IMR-90 (cell line): ENCODE results near the gene PARD3. TPM values are rescaled to one million over a fixed set of nuclear protein-coding genes. Genes with fewer than 3 reads are reported as not detected.

Experiments
- ATAC-seq: fragments of 200-7000 bp; cut with Tn5 transposase; 2 replicates; pipeline ENCODE4 v1.9.1; 2020; ENCODE audit warnings: low read depth, mild to moderate bottlenecking, moderate library complexity
- BruUV-seq: library from RNA; stranded (reverse); fragments of 400-500 nt; replicated peaks from 2 replicates; lab custom pipeline; 2021; lab: Mats Ljungman, UMichigan
- CTCF ChIA-PET: fragments of 300-600 bp; formaldehyde crosslinking; extraction: SDS; loops from one replicate; lab custom pipeline; 2021; ENCODE audit warnings: antibody characterized with exemption; lab: Yijun Ruan, JAX
- POLR2A ChIA-PET: fragments of 300-600 bp; sonication (Branson Sonifier 250); formaldehyde crosslinking; loops from one replicate; lab custom pipeline; 2022; ENCODE audit warnings: antibody characterized with exemption; ENCODE audit not compliant: unreplicated experiment; lab: Charles Lee
- DNase-seq: peaks from one replicate; pipeline ENCODE4 v3.0.0; 2013
- H2AFZ ChIP-seq: replicated peaks from 2 replicates; pipeline ENCODE3; 2013; ENCODE audit warnings: low read length, mild to moderate bottlenecking; ENCODE audit not compliant: poor library complexity
- H2AK5ac ChIP-seq: 2 replicates; pipeline ENCODE4 v1.6.1; 2013; ENCODE audit warnings: low read depth, low read length, inconsistent platforms
- H2AK9ac ChIP-seq: replicated peaks from 2 replicates; pipeline ENCODE3; 2013; ENCODE audit warnings: mild to moderate bottlenecking, low read depth, low read length, moderate library complexity; ENCODE audit not compliant: poor library complexity
- H2BK120ac ChIP-seq: 2 replicates; pipeline ENCODE4 v1.6.1; 2013; ENCODE audit warnings: low read depth, low read length, inconsistent platforms
- H2BK15ac ChIP-seq: 3 replicates; pipeline ENCODE4 v1.6.1; 2013; ENCODE audit warnings: low read depth, low read length, inconsistent platforms
- H2BK20ac ChIP-seq: 2 replicates; pipeline ENCODE4 v1.6.1; 2013; ENCODE audit warnings: low read depth, mild to moderate bottlenecking, inconsistent platforms, low read length, moderate library complexity
- H2BK5ac ChIP-seq: 2 replicates; pipeline ENCODE4 v1.6.1; 2013; ENCODE audit warnings: mild to moderate bottlenecking, low read depth, low read length, inconsistent platforms; ENCODE audit not compliant: poor library complexity, severe bottlenecking
- H3K14ac ChIP-seq: replicated peaks from 2 replicates; pipeline ENCODE4 v1.6.1; 2013; ENCODE audit warnings: low read depth, low read length, inconsistent platforms
- H3K18ac ChIP-seq: 2 replicates; pipeline ENCODE4 v1.6.1; 2013; ENCODE audit warnings: low read depth, low read length, control low read depth
- H3K23ac ChIP-seq: 2 replicates; pipeline ENCODE4 v1.6.1; 2013; ENCODE audit warnings: low read depth, low read length, inconsistent platforms
- H3K27ac ChIP-seq: 2 replicates; pipeline ENCODE4 v1.5.1; 2013; ENCODE audit warnings: mild to moderate bottlenecking, control low read depth, low read length; ENCODE audit not compliant: insufficient read depth
- H3K27me3 ChIP-seq: 2 replicates; pipeline ENCODE4 v1.6.1; 2013; ENCODE audit warnings: low read length; ENCODE audit not compliant: control insufficient read depth, insufficient read depth
- H3K36me3 ChIP-seq: 2 replicates; pipeline ENCODE4 v1.6.1; 2013; ENCODE audit warnings: low read length, mixed read lengths; ENCODE audit not compliant: control insufficient read depth, insufficient read depth
- H3K4ac ChIP-seq: 2 replicates; pipeline ENCODE4 v1.6.1; 2013; ENCODE audit warnings: low read depth, low read length, inconsistent platforms
- H3K4me1 ChIP-seq: 2 replicates; pipeline ENCODE4 v1.6.1; 2013; ENCODE audit warnings: low read length, mixed read lengths; ENCODE audit not compliant: control insufficient read depth, insufficient read depth
- H3K4me2 ChIP-seq: 2 replicates; pipeline ENCODE4 v1.6.1; 2013; ENCODE audit warnings: low read depth, mild to moderate bottlenecking, control low read depth, low read length, moderate library complexity
- H3K4me3 ChIP-seq: 2 replicates; pipeline ENCODE4 v1.5.1; 2013; ENCODE audit warnings: low read depth, mild to moderate bottlenecking, control low read depth, low read length, moderate library complexity; ENCODE audit not compliant: insufficient read depth
- H3K56ac ChIP-seq: 2 replicates; pipeline ENCODE4 v1.6.1; 2013; ENCODE audit warnings: low read length, inconsistent platforms; ENCODE audit not compliant: insufficient read depth; ENCODE audit errors: extremely low read depth
- H3K79me1 ChIP-seq, 2 experiments: 2 replicates each; pipeline ENCODE4 v1.6.1; 2013; ENCODE audit warnings: low read length in 2 of 2, inconsistent platforms in 1 of 2, low read depth in 1 of 2
- H3K9ac ChIP-seq: 2 replicates; pipeline ENCODE4 v1.6.1; 2013; ENCODE audit warnings: low read depth, low read length, control low read depth
- H3K9me1 ChIP-seq: 2 replicates; pipeline ENCODE4 v1.6.1; 2013; ENCODE audit warnings: low read length, inconsistent platforms; ENCODE audit not compliant: insufficient read depth
- H3K9me3 ChIP-seq: 2 replicates; pipeline ENCODE4 v1.6.1; 2013; ENCODE audit warnings: low read length; ENCODE audit not compliant: control insufficient read depth, insufficient read depth
- H4K20me1 ChIP-seq: 2 replicates; pipeline ENCODE4 v1.6.1; 2013; ENCODE audit warnings: low read length, inconsistent platforms; ENCODE audit not compliant: insufficient read depth
- H4K5ac ChIP-seq: 2 replicates; pipeline ENCODE4 v1.6.1; 2013; ENCODE audit warnings: mild to moderate bottlenecking, low read depth, low read length, control low read depth
- H4K8ac ChIP-seq, 2 experiments: 2 replicates each; pipeline ENCODE4 v1.6.1; 2013; ENCODE audit warnings: low read depth in 2 of 2, low read length in 2 of 2, control low read depth in 1 of 2, inconsistent platforms in 1 of 2
- H4K91ac ChIP-seq: 2 replicates; pipeline ENCODE4 v1.6.1; 2013; ENCODE audit warnings: low read depth, low read length, inconsistent platforms; ENCODE audit not compliant: insufficient read depth
- BHLHE40 ChIP-seq: fragments of 150-350 bp; IDR thresholded peaks from 2 replicates; pipeline ENCODE4 v1.6.1; 2016; ENCODE audit warnings: mild to moderate bottlenecking, low read depth, low read length
- CHD1 ChIP-seq: IDR thresholded peaks from 2 replicates; pipeline ENCODE4 v1.6.1; 2012; ENCODE audit warnings: low read depth, low read length, improper control_type of control experiment
- FOS ChIP-seq: fragments of 150-350 bp; IDR thresholded peaks from 2 replicates; pipeline ENCODE4 v1.6.1; 2016; ENCODE audit warnings: low read depth, low read length
- MAFK ChIP-seq: IDR thresholded peaks from 2 replicates; pipeline ENCODE4 v1.6.1; 2012; ENCODE audit warnings: low read depth, low read length, improper control_type of control experiment
- MAZ ChIP-seq: IDR thresholded peaks from 2 replicates; pipeline ENCODE4 v1.6.1; 2012; ENCODE audit warnings: low read depth, mild to moderate bottlenecking, low read length, improper control_type of control experiment, moderate library complexity, borderline replicate concordance
- MXI1 ChIP-seq: IDR thresholded peaks from 2 replicates; pipeline ENCODE4 v1.6.1; 2012; ENCODE audit warnings: low read depth, mild to moderate bottlenecking, low read length, moderate library complexity, borderline replicate concordance
- NFE2L2 ChIP-seq: fragments of 150-350 bp; IDR thresholded peaks from 2 replicates; pipeline ENCODE4 v1.6.1; 2016; ENCODE audit warnings: low read depth, mild to moderate bottlenecking, low read length
- POLR2A ChIP-seq: IDR thresholded peaks from 2 replicates; pipeline ENCODE4 v1.6.1; 2012; ENCODE audit warnings: mild to moderate bottlenecking, low read depth, low read length
- RAD21 ChIP-seq: IDR thresholded peaks from 2 replicates; pipeline ENCODE4 v1.6.1; 2012; ENCODE audit warnings: low read length, improper control_type of control experiment
- RCOR1 ChIP-seq: IDR thresholded peaks from 2 replicates; pipeline ENCODE4 v1.6.1; 2012; ENCODE audit warnings: mild to moderate bottlenecking, low read length, improper control_type of control experiment; ENCODE audit not compliant: insufficient replicate concordance
- SMC3 ChIP-seq: fragments of 150-350 bp; IDR thresholded peaks from 2 replicates; pipeline ENCODE4 v1.6.1; 2016; ENCODE audit warnings: low read depth, mild to moderate bottlenecking, antibody characterized with exemption, low read length, moderate library complexity
- WGBS, 2 experiments: methylation state at CpG; one replicate each; pipeline versions ENCODE4 v1.1.5 to v1.1.7; 2013; ENCODE audit warnings: missing lambda C conversion rate in 2 of 2; ENCODE audit not compliant: insufficient read length in 1 of 2; ENCODE audit errors: extremely low coverage in 2 of 2; 5-methylcytosine and 5-hydroxymethylcytosine counted together
- dilution Hi-C: fragments of 300-500 bp; cut with HindIII; formaldehyde crosslinking; loops from one replicate; pipeline ENCODE4 v1.14.3; 2018; ENCODE audit warnings: low sequenced_read_pairs; ENCODE audit not compliant: unreplicated experiment
- in situ Hi-C: fragments of 300-500 bp; cut with MboI; formaldehyde crosslinking; loops from 3 replicates; pipeline ENCODE4 v1.14.3; 2019; ENCODE audit warnings: low sequenced_read_pairs, inconsistent platforms, mixed read lengths
- intact Hi-C: fragments of 100-400 bp; cut with micrococcal nuclease; formaldehyde crosslinking; loops from 2 replicates; pipeline ENCODE4 v1.10.0; 2022
- polyA plus RNA-seq, 3 experiments: library from polyadenylated mRNA; depleted of rRNA; stranded (reverse); fragments of >200 nt; gene quantifications; 2 replicates each; pipeline ENCODE4 v1.2.3, GENCODE V29; 2012; ENCODE audit warnings: low replicate concordance in 1 of 3
- total RNA-seq: library from RNA; depleted of rRNA; stranded (reverse); fragments of >200 nt; gene quantifications from 2 replicates; pipeline ENCODE4 v1.2.3, GENCODE V29; 2012
- TF ChIP-seq, protein P1 (sequence below): fragments of 150-350 bp; IDR thresholded peaks from 2 replicates; pipeline ENCODE4 v1.6.1; 2016; ENCODE audit warnings: low read depth, mild to moderate bottlenecking, low read length, moderate library complexity, borderline replicate concordance
- TF ChIP-seq, protein P2 (sequence below): conservative IDR thresholded peaks from 2 replicates; pipeline ENCODE4 v1.5.1; 2012; ENCODE audit warnings: mild to moderate bottlenecking, low read depth, low read length, improper control_type of control experiment
- TF ChIP-seq, protein P3 (sequence below): fragments of 150-350 bp; IDR thresholded peaks from 2 replicates; pipeline ENCODE4 v1.6.1; 2017; ENCODE audit warnings: mild to moderate bottlenecking, antibody characterized with exemption, low read length, low read depth

Gene PARD3
- total and polyA plus RNA-seq, 2 of the 4 experiments (the other 2 are of a cell fraction) = 14.6 to 37.5 TPM

DNA sequence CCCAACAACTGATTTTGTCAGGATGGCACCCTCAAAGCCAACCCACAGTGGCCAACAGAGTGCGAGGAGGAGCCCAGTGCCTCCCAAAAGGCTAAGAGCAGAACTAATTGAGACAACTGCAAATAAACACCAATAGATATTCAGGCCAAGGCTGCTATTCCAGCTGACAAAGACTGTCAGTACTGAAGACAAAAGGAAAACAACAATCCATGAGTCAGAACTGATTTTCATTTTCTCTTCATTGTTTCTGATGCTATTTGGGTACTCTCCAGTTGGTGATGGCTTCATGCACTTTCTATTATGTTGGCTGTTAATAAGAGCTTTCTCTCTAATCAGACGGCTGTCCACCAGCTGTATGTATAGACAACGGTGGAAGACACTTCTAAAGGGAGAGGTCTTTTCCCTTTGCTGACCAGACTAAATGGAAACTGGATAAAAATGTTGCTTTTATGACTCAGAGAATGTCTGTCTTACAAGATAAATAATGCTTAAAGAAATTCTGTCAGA, 515.9 kb downstream of the PARD3 start:
- intact Hi-C loops = no loop called here

More for the DNA sequence above, 515.9 kb downstream of the PARD3 start:
- Histone ChIP-seq H3K4me1 (peaks cover 8% of the 10 kb centered on the region), H3K27me3 (no peaks in the 10 kb centered on the region), H2BK120ac (peak overlapping the region; percentile 65), H3K79me1 (no peaks in the 10 kb centered on the region), H2BK5ac (no peak overlapping the region), H3K4me2 (peak overlapping the region; percentile 9; the same call in 1 of the 2 replicates), H2AK5ac (peak overlapping the region; percentile 50; the same call in 1 of the 2 replicates), H3K4me3 (no peak overlapping the region), H3K9ac (no peak overlapping the region), H3K4ac (peak overlapping the region; percentile 46; the same call in 1 of the 2 replicates), H4K8ac (no peak overlapping the region), H3K56ac (no peak overlapping the region), H3K27ac (no peak overlapping the region), H2BK20ac (peak overlapping the region; percentile 51; the same call in 1 of the 2 replicates), H3K36me3 (no peaks in the 10 kb centered on the region), H2AK9ac (no peak overlapping the region), H2BK15ac (0 out of 3 replicates have a peak overlapping the region, but pooled peaks have one; percentile 6), H4K91ac (0 out of 2 replicates have a peak overlapping the region, but pooled peaks have one; percentile 9), H3K9me3 (no peaks in the 10 kb centered on the region), H4K5ac (no peak overlapping the region), H3K23ac (peak overlapping the region; percentile 65), H3K9me1 (0 out of 2 replicates have a peak, but pooled peaks cover 4% of the 10 kb centered on the region), H2AFZ (no peak overlapping the region), H3K14ac (peak overlapping the region; percentile 54), H4K20me1 (peaks cover 3% of the 10 kb centered on the region; the same call in 1 of the 2 replicates), H3K18ac (no peak overlapping the region)
- CTCF ChIA-PET = no interaction called here
- in situ Hi-C loops = no loop called here
- DNase-seq (peak; percentile 55), ATAC-seq (peak; percentile 54)
- TF ChIP-seq SMC3 (no peak), MAFK (peak; percentile 54), MAZ (no peak), RCOR1 (no peak), FOS (0 out of 2 replicates have a peak, but pooled peaks have one; percentile 8), CHD1 (no peak), BHLHE40 (no peak), NFE2L2 (no peak), POLR2A (no peak), RAD21 (no peak), MXI1 (no peak)
- TF ChIP-seq, protein P1, sequence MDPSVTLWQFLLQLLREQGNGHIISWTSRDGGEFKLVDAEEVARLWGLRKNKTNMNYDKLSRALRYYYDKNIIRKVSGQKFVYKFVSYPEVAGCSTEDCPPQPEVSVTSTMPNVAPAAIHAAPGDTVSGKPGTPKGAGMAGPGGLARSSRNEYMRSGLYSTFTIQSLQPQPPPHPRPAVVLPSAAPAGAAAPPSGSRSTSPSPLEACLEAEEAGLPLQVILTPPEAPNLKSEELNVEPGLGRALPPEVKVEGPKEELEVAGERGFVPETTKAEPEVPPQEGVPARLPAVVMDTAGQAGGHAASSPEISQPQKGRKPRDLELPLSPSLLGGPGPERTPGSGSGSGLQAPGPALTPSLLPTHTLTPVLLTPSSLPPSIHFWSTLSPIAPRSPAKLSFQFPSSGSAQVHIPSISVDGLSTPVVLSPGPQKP = no peak
- TF ChIP-seq, protein P2, sequence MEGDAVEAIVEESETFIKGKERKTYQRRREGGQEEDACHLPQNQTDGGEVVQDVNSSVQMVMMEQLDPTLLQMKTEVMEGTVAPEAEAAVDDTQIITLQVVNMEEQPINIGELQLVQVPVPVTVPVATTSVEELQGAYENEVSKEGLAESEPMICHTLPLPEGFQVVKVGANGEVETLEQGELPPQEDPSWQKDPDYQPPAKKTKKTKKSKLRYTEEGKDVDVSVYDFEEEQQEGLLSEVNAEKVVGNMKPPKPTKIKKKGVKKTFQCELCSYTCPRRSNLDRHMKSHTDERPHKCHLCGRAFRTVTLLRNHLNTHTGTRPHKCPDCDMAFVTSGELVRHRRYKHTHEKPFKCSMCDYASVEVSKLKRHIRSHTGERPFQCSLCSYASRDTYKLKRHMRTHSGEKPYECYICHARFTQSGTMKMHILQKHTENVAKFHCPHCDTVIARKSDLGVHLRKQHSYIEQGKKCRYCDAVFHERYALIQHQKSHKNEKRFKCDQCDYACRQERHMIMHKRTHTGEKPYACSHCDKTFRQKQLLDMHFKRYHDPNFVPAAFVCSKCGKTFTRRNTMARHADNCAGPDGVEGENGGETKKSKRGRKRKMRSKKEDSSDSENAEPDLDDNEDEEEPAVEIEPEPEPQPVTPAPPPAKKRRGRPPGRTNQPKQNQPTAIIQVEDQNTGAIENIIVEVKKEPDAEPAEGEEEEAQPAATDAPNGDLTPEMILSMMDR = no peak
- TF ChIP-seq, protein P3, sequence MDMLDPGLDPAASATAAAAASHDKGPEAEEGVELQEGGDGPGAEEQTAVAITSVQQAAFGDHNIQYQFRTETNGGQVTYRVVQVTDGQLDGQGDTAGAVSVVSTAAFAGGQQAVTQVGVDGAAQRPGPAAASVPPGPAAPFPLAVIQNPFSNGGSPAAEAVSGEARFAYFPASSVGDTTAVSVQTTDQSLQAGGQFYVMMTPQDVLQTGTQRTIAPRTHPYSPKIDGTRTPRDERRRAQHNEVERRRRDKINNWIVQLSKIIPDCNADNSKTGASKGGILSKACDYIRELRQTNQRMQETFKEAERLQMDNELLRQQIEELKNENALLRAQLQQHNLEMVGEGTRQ = no peak
- POLR2A ChIA-PET = no interaction called here
- dilution Hi-C loops = no loop called here
- no TSS peak for BruUV-seq
- WGBS, 2 experiments = no CpG with 5 or more reads among the region's 3 CpGs
